ENCODE results near the gene TUBB.

GRCh38 chr6:30747300-30747687, 27.1 kb downstream of the TUBB start:
- no peak for TF ChIP-seq CTCF (IDR thresholded peaks at IDR 0.05)
- TF ChIP-seq EZH2 (IDR thresholded peaks at IDR 0.05; ENCODE audit: borderline replicate concordance, insufficient read depth, low read depth, low read length, poor library complexity, severe bottlenecking): no peak

All from B cell (primary cell).